ENCODE measurements around the gene EPS8L2.

EPS8L2 gene

DNA sequence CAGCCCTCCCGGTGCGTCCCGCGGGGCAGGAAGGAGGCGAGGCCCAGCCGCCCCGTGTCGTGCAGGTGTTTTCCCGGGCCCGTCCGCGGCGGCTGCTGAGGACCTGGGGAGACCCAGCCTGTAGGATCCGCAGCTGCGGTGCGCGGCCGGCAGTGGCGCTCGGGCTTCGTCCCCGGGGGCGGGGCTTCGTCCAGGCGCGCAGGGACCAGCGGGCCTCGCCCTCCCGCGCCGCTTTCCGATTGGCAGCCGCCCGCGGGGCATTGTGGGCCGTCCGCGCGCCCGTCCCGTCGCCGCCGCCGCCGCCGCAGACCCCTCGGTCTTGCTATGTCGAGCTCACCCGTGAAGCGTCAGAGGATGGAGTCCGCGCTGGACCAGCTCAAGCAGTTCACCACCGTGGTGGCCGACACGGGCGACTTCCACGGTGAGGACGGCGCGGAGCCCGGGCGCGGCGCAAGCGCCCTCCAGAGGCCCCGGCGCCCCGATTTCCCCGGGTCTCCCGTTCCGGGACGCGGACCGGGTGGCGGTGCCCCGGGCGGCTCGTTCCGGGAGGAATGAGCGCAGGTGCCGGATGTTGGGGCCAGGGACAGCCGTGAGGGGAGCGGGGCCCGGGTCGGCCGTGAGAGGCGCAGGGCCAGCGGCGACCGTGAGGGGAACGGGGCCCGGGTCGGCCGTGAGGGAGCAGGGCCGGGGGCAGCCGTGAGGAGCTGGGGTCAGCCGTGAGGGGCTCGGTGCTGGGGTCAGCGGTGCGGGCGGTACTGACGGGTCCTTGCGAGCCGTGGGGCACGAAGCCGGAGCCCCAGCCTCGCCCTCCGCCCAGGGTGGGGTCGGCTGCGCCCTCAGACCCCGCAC is 41.4 kb downstream of the EPS8L2 start, which contains the start of gene TALDO1:
TSS of gene TALDO1 (plus strand) at position 307 of the 849 bp plus-strand sequence. CDS start at position 325, 18 bp downstream.
- DNase-seq (ENCODE audit: low spot score), result peak; percentile 94
- H3K27ac ChIP-seq, result peak within 1 kb of the TSS; percentile 64 to 94
- H3K4me3 ChIP-seq, result peak within 1 kb of the TSS; percentile 97
- TF ChIP-seq, protein P1, sequence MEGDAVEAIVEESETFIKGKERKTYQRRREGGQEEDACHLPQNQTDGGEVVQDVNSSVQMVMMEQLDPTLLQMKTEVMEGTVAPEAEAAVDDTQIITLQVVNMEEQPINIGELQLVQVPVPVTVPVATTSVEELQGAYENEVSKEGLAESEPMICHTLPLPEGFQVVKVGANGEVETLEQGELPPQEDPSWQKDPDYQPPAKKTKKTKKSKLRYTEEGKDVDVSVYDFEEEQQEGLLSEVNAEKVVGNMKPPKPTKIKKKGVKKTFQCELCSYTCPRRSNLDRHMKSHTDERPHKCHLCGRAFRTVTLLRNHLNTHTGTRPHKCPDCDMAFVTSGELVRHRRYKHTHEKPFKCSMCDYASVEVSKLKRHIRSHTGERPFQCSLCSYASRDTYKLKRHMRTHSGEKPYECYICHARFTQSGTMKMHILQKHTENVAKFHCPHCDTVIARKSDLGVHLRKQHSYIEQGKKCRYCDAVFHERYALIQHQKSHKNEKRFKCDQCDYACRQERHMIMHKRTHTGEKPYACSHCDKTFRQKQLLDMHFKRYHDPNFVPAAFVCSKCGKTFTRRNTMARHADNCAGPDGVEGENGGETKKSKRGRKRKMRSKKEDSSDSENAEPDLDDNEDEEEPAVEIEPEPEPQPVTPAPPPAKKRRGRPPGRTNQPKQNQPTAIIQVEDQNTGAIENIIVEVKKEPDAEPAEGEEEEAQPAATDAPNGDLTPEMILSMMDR (IDR thresholded peaks at IDR 0.05), result no peak

GRCh38 chr11:748007-748359 is 42.0 kb downstream of the EPS8L2 start:
- TF ChIP-seq, protein P1 (IDR thresholded peaks at IDR 0.05), result no peak
- peak overlapping the region; percentile 64 to 94 for H3K27ac ChIP-seq
- peak overlapping the region; percentile 97 for H3K4me3 ChIP-seq
- DNase-seq (ENCODE audit: low spot score), result no peak

GRCh38 chr11:749731-750130 is 43.7 kb downstream of the EPS8L2 start:
- Histone ChIP-seq H3K4me3 (no peak overlapping the region), H3K27ac (no peak overlapping the region)
- TF ChIP-seq, protein P1 (IDR thresholded peaks at IDR 0.05), result no peak
- no peak for DNase-seq (ENCODE audit: low spot score)

DNA sequence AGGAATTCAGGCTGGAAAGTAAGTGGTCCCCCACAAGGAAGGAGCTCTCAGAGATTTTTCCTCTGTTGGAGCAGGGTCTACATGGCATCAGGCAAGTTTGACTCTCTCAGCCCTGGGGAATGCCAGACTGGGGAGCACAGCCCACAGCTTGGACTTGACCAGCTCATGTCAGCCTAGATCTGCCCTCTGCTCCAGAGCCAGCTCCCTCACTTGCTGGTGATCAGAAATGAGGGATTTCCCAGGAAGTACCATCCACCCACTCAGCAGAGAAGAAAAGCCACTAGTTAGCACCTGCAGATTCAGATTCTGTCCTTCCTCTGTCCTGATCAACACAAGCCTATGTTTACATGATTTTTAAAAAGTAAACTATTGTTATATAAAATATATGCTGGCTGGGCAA is 54.2 kb downstream of the EPS8L2 start:
- Histone ChIP-seq H3K27ac (no peak overlapping the region), H3K4me3 (no peak overlapping the region)
- no peak for DNase-seq (ENCODE audit: low spot score)
- TF ChIP-seq, protein P1 (IDR thresholded peaks at IDR 0.05), result no peak

DNA sequence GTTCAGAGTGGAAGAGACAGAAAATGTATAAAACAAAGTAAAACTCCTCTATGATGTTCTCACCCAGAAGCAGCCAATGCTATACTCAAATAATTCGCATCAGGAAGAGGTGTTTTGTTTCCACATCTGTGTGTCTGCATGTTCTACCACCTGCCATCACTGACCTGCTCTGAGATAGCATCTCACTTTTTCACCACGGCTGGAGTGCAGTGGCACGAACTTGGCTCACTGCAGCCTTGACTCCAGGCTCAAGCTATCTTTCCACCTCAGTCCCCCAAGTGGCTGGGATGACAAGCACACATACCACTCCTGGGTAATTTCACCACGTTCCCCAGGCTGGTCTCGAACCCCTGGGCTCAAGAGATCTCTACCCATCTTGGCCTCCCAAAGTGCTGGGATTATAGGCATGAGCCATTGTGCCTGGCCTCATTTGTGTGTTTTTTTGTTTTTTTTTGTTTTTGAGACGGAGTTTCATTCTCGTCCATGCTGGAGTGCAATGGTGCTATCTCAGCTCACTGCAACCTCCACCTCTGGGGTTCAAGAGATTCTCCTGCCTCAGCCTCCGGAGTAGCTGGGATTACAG is 55.6 kb downstream of the EPS8L2 start:
- TF ChIP-seq, protein P1 (IDR thresholded peaks at IDR 0.05), result no peak
- Histone ChIP-seq H3K4me3 (no peak overlapping the region), H3K27ac (no peak overlapping the region)
- DNase-seq (ENCODE audit: low spot score), result no peak

DNA sequence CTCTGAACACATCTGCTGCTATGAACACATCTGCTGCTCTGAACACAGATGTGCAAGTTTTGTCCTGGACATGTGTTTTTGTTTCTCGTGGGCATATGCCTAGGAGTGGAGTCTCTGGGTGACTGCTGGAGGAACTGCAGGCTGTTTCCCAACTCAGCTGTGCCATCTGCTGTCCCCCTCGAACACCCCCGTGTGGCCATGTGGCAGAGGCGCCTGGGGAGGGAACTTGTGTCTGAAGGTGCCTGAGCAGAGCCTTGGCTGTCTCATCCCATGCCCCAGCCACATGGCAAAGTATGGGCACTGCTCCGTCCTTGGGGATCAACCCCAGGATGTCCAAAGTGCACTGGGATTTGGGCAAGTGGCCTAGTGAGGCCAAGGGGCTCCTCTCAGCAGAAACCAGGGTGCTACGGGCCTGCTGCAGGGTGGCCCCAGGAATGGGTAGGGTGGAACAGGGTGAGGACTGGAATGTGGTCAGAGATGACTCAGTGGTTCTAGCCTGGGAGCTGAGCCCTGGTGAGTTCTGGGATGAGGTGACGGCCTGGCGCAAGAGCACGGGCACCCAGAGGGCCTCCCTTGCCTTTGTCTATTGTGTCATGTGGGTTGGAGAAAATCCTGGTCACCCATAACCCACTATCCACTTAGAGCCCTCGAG is 56.5 kb downstream of the EPS8L2 start:
- TF ChIP-seq, protein P1 (IDR thresholded peaks at IDR 0.05), result no peak
- Histone ChIP-seq H3K4me3 (no peak overlapping the region), H3K27ac (peak overlapping the region in 1 of 2 donors; percentile 10)
- peak; percentile 74 for DNase-seq (ENCODE audit: low spot score)
